D721Med (cell line): Measurements from ENCODE around the gene TBC1D22A.

Experiments used
- DNase-seq: peaks from one replicate; pipeline ENCODE4 v3.0.0; 2011; ENCODE audit warnings: low spot score; ENCODE audit not compliant: insufficient read length
- FAIRE-seq: peaks from 2 replicates; lab custom pipeline; 2011; peaks lifted over from hg19 to GRCh38; lab: Jason Lieb, UNC
- TF ChIP-seq, protein P1 (sequence below): IDR thresholded peaks from 2 replicates; pipeline ENCODE4 v1.5.1; 2012; ENCODE audit warnings: mild to moderate bottlenecking, control low read depth; ENCODE audit not compliant: insufficient read depth; ENCODE audit errors: missing control alignments

The TBC1D22A gene

DNA sequence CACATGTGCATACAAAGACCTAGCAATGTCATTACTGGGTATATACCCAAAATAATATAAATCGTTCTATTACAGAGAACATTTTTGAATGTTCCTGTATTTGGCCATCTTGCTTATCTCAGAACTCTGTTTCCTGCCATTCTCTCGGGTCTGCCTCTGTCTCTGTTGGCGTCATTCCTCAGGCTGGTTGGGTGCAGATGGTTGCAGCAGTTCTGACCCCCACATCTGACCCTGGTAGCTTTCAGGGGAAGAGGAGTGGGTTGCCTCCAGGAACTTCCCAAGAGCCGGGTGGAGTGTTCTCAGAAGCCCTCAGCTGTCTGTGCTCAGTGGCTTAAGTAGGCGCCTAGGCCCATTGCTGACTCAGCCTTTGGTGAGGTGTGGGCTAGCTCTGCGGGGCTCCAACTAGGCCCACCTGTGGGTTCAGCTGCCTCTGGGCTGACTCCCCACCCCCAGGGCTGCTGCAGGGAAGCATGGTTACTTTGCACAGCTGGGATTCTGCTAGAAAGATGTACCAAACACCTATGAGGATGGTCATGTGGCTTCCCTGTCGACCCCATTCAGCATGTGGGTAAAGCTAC is 114.0 kb downstream of the TBC1D22A start:
- no peak for DNase-seq
- TF ChIP-seq, protein P1, sequence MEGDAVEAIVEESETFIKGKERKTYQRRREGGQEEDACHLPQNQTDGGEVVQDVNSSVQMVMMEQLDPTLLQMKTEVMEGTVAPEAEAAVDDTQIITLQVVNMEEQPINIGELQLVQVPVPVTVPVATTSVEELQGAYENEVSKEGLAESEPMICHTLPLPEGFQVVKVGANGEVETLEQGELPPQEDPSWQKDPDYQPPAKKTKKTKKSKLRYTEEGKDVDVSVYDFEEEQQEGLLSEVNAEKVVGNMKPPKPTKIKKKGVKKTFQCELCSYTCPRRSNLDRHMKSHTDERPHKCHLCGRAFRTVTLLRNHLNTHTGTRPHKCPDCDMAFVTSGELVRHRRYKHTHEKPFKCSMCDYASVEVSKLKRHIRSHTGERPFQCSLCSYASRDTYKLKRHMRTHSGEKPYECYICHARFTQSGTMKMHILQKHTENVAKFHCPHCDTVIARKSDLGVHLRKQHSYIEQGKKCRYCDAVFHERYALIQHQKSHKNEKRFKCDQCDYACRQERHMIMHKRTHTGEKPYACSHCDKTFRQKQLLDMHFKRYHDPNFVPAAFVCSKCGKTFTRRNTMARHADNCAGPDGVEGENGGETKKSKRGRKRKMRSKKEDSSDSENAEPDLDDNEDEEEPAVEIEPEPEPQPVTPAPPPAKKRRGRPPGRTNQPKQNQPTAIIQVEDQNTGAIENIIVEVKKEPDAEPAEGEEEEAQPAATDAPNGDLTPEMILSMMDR = no peak
- FAIRE-seq = no peak

DNA sequence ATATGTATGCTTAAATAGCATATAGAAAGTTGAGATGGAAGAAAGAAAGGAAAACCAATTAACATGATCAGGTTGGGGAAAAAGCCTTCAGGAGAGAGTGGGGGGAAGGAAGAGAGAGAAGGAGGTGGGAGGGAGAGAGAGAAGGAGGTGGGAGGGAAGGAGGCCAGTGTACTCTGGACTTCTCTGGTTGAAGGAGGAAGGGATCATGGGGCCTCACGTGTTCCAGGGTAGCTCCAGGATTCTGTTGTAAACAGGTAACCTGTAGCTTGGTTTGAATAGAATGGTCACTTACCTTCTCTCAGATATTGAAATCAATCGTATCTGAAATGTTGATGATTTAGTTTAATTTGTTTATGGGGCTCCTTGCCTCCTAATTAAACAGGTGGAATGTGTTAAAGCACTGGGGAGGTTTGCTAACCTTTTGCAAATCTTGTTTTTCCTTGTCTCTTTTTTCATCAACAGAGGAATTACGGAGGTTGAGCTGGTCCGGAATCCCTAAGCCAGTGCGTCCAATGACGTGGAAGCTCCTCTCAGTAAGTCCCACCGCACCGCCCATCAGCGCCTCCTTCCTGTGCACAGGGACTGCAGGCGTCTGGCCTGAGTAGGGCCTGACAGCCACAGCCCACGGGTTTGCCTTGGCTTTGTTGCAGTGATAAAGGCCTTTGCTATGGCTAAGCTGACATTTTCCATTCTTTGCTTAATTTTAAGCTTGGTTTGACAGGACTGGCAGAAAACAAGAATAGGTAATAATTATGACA is 115.9 kb downstream of the TBC1D22A start:
- DNase-seq = no peak

DNA sequence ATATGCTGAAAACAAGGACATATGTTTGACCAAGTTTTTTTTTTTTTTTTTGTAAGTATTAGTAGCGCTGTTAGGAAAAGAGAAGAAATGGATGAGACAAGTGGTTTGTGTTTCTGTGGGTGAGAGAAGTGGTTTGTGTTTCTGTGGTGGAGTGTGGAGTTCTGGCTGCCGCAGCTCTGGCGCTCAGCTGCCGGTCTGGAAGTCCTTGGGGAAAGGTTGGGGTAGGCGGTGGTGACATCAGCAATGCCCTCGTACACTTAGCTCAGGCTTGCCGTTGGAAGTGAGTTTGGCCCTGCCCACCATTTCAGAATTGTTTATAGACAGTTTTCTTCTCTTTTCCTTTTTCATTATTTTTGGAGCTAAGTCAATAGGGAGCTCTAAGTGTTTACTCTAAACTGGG is 116.6 kb downstream of the TBC1D22A start:
- no peak for FAIRE-seq
- TF ChIP-seq, protein P1 = no peak
- DNase-seq = no peak

More for the DNA sequence above, 115.9 kb downstream of the TBC1D22A start:
- no peak for FAIRE-seq
- TF ChIP-seq, protein P1 = no peak

- FAIRE-seq (no peak), DNase-seq (no peak)
- TF ChIP-seq, protein P1 = no peak
These were observed 119.1 kb downstream of the TBC1D22A start for GRCh38 chr22:46881373-46882118.

GRCh38 chr22:46883092-46883910 is 120.9 kb downstream of the TBC1D22A start:
- DNase-seq = no peak
- FAIRE-seq = no peak
- TF ChIP-seq, protein P1 = no peak

DNA sequence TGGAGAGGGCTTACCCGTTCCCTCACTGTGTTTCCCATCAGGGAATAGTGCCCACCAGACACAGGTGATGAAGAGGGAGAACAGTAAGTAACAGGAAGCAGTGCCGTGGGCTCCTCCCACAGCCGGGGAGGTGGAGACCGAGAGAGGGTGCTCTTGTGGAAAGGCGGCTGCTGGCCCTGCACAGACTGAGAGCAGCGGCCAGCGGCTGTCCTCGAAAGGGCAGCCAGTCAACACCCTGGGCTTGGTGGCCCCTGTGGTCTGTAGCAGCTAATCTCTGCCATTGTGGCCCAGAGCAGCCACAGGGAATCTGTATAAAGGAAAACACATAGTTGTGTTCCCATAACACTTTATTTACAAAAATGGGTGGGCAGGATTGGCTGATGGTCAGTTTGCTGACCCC is 121.9 kb downstream of the TBC1D22A start:
- DNase-seq = no peak
- FAIRE-seq = no peak
- TF ChIP-seq, protein P1 = no peak
